ENCODE data around the gene SHROOM1. TPM values are rescaled to one million over a fixed set of nuclear protein-coding genes. Genes with fewer than 3 reads are reported as not detected.

SHROOM1 gene
- polyA plus RNA-seq, 12 donors: 1.4 to 5.4 (median 3.0) TPM; not detected in 1

DNA sequence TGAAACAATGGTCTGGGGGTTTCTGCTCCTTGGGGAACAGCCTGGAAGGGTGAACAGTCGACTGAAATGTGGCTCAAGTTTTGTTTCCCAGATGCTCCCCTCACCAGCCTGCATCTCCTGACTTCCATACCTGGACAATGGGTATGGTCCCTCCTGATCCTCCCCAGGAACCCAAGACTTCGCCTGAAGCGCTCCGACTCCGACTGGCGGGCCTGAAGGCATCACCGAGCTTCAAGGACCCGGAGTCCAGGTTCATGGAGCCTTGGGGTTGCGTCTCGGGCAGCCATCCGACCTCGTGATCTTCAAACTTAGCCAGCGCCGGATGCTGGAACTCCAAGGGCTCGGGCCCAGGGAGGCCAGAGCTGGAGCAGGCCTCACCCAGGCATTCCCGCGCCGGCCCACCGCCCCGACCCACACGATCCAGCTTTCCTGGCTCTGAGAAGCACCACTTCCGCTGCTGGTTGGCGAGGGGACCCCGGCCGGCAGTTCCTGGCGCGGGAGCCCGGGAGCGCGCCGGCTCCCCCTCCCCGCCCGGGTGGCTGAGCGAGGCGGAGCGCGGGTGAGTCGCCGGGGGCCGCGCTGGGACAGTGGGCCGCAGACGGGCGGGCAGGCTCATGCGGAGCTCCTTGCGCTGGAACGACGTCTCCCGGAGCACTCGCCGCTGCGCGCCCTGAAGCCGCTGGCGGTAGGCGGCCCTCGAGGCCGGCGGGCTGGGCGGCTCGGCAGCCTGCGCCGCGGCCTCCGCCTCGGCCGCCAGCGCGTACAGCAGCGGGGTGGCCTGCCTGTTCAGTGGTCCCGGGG is 5.2 kb downstream of the SHROOM1 start:
- DNase-seq: no peak

DNA sequence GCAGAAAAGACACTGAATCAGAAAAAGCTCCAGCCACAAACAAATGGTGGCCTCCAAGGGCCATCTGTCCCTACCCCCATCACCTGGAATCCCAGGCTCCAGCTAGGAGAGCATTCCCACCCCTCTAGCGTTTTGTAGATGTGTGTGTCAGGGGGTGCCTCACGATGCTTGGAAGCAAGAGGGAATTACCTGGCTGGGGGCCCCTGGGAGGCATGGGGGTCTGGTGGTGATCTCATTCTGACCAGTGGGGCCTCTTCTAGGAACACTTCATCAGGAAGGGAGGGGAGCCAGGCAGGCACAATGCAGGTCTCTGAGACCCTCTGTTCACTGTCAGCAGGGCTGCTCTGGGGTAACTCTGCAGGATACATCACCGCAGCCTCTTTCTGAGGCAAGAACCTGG is 6.0 kb downstream of the SHROOM1 start:
- no peak for DNase-seq

DNA sequence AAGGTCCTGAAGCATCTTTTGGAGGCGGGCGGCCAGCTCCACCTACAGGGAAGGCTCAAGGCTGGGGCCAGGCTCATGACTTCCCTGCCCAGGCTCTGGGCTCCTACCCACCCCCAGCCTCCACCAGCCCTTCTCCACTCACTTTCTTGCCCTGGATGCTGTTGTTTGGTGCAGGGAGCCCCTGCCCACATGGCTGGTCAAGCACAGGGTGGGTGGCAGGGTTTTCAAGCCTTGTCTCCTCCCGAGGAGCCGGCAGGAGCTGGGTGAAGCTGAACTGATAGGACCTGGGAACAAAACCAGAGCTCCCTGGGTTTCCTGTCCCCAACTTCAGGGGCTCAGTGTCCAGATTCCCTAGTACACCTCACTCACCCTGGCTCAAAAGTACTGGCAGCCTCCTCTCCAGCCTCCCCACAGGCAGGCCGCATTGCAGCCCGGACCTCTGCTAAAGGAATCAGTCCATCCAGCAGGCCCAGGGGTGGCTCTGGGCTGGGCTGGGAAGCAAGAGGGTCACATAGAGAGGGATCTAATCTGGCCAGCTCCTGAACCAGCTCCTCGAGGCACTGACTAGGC is 6.9 kb downstream of the SHROOM1 start:
- DNase-seq: no peak

DNA sequence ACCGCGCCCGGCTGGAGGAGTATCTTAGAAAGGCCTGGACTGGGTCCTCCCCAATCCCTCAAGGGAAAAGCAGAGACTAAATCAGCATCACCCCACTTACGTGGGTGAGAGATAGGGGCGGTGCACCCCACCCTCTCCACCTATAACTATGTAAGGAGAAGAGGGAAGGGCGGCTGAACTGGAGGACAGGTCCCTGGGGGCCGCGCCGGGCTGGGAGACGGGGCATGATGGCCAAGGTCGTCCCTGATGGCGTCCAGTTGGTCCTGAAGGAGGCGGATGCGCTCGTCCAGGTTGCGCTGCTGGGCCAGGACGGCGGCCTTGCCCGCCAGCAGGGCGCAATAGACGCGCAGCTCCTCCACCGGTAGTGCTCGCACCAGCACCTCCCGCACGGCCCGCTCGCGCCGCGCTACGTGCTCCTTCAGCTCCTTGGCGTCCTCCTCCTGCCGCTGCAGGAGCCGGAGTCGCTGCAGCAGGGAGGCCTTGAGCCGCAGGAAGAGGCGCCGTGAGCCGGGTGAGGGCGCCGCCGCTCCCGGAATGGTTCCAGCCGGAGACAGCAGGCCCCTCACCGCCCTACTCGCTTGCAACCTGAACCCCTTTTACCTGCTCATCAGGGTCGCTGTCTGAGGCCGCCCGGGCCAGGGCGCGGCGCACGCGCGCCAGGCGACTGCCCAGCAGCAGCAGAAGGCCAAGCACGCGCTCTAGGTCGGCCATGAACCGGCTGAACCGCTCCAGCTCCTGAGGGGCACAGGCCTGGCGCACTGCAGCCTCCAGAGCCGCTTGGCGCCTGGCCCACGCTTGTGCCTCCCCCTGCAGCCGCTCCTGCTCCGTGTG is 7.6 kb downstream of the SHROOM1 start:
- DNase-seq: peak; percentile 42

DNA sequence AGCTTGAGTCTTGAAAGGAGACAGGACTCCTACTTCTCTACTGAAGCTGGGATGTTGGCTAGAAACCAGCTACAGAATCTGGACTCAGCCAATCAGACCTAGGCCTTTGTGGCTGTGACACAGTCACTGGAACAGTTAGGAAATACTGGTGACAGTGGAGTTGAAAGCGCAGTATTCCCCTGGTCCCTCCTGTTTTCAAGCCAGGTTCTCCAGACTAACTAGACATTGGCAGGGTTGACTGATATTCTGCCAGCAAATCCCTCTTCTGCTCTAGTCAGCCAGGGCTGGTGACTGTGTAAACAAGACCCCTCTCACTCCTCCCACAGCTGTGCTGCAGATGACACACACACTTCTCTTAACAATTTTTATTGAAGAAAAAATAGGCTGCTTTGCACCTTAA is 8.7 kb downstream of the SHROOM1 start:
- no peak for DNase-seq

DNA sequence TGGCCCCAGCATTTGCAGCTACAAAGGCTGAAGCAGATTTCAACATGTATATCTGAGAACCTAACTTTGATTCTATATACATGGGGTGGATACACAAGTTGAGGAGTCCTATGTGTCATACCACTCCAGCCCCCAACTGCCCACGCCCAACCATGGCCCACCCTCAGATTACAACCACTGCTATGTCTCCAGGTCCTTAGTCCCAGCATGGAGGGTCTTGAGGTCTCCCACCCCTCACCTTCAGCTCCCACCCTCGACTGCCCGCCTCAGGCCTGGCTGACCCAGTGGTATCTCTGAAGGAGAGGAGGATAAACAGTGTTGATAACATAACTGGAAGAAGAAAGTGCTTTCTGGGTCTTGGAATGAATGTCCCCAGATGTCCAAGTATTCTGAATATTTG is 9.1 kb downstream of the SHROOM1 start:
- no peak for DNase-seq

DNA sequence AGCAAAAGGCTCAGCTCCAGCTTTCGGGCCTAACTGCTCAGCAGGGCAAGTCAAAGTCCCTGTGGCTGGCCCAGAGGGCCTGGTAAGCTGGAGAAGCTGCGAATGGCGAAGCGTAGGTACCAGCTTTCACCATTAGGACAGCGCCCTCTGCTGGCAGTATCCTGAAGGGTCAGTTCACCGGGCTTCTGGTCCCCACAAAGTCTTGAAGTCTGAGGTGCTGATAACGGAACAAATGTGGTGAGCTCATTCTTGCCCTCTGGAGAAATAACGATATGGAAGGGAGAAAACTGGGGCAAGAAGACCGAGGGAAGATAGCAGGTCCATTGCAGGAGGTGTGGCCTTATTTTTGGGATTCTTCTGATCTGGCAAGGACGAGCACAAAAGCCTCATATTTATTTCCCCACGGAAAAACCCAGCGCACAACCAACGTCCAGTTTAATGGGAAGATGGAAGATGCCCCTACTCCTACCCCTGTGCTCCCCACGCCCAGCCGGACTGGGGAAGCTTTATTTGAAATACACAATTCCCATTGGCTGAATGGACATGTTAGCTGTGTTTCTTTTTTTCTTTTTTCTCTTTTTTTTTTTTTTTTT is 10.2 kb downstream of the SHROOM1 start:
- peak; percentile 86 for DNase-seq

DNA sequence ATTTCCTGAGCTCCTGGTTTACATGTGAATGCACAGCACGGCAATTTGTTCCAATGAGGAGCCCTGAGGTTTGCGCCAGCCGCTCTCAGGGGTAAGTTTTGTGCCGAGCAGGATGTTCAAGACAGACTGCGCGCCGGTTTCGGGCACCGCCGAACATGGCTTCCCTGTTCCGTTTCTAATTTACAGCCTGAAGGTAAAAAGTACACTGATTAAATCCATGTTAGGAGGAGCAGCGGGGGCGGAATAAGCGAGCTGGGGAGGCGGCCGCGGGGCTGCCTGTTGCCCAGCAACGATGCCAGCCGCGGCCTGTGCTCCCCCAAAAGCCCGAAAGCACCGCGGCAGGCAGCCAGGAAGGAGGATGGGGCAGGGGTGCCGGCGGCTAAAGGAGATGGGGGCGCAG is 11.0 kb downstream of the SHROOM1 start:
- DNase-seq: no peak

DNA sequence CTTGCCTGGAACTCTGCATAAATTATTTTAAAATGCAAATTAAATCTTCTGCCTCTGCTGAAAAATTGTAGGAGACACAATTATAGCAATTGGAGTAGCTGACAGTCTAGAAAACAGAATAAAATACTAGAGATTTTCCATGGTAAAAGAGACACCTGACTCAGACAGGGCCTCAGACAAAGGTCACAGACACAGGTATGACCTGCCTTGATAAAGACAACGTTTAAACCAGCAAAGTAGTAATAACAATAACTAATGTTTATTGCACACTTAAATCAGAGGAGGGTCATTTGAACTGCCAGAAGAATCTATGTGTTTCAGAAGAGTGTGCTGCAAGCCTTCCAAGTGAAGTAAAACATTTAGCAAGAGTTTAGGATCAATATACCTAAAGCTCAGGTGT is 13.4 kb downstream of the SHROOM1 start:
- no peak for DNase-seq

DNA sequence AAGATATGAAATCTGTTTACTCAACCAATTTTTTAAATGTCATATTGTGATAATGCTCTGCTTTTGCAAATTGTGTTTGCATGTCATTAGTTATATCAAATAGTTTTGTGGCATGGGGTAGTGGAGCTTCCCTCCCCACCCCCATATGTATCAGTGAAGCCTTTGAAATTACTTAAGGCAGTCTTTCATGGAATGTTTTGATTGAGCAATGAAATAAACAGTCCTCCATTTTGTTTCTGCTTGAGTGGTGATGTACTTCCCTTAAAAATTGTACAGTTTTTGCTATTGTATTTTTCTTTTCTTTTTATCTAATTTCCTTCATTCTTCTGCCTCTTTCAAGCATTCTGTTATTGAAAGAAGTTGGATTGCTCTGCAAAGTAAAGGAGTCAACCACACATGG is 13.9 kb downstream of the SHROOM1 start:
- DNase-seq: no peak

DNA sequence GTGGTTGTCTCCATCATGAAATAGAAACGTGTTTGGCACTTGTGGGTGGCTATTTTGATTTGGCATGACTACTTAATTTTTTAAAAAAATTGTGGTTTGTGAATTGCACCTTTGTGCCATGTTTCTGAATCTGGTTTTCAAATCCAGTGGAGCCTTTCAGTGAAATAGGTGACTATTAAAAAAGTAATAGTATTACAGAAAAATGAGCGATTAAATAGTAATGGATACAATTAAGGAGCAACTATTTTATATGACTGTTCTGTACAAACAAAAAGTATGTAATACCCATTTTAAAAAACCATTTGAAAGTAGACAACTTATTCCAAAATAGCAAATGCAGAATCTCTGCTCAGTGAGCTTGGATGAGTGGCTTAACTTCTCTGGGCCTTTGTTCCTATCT is 14.4 kb downstream of the SHROOM1 start:
- no peak for DNase-seq

DNA sequence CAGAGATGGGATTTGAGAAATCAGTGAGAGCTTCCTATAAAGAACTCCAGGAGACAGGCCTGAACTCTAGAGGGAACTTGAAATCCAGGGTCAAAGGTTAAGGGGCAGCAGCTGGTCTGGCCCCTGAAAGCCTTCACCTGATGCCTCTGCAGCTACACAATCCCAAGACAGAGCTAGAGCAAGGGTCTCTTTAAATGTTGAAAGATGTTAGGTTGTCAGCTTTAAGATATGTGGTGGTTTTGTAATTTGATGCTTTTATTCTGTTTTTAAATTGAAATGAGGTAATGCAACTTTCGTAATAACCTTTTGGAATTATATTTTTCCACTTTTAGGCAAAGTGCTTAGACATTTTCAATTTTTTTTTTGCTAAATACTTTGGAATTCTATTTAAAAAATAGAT is 15.0 kb downstream of the SHROOM1 start:
- no peak for DNase-seq

DNA sequence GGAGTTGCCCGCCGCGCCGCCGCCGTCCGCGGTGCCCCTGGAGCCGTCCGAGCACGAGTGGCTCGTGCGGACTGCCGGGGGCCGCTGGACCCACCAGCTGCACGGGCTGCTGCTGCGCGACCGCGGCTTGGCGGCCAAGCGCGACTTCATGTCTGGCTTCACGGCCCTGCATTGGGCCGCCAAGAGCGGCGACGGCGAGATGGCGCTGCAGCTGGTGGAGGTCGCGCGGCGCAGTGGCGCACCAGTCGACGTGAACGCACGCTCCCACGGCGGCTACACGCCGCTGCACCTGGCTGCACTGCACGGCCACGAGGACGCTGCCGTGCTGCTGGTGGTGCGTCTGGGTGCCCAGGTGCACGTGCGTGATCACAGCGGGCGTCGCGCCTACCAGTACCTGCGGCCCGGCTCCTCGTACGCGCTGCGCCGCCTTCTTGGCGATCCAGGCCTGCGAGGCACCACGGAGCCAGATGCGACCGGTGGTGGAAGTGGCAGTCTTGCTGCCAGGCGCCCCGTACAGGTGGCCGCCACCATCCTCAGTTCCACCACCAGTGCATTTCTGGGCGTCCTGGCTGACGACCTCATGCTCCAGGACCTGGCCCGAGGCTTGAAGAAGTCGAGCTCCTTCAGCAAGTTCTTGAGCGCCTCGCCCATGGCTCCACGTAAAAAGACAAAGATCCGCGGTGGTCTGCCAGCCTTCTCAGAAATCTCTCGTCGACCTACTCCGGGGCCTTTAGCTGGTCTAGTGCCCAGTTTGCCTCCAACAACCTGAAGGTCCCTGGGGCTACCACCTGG is 15.7 kb downstream of the SHROOM1 start:
- DNase-seq: no peak

DNA sequence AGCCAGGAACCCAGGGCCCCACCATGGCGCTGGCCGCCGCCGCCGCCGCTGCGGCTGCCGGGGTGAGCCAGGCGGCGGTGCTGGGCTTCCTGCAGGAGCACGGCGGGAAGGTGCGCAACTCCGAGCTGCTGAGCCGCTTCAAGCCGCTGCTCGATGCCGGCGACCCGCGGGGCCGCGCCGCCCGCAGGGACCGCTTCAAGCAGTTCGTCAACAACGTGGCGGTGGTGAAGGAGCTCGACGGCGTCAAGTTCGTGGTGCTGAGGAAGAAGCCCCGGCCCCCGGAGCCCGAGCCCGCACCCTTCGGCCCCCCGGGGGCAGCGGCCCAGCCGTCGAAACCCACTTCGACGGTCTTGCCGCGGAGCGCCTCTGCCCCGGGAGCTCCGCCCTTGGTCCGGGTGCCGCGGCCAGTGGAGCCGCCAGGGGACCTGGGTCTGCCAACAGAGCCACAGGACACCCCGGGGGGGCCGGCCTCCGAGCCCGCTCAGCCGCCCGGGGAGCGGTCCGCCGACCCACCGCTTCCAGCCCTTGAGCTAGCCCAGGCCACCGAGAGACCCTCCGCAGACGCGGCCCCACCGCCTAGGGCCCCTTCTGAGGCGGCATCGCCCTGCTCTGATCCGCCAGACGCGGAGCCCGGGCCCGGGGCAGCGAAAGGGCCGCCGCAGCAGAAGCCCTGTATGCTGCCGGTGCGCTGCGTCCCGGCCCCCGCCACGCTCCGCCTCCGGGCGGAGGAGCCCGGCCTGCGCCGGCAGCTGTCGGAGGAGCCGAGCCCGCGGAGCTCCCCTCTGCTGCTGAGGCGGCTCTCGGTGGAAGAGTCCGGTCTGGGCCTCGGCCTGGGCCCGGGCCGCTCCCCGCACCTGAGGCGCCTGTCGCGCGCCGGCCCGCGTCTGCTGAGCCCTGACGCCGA is 16.6 kb downstream of the SHROOM1 start:
- DNase-seq: no peak

DNA sequence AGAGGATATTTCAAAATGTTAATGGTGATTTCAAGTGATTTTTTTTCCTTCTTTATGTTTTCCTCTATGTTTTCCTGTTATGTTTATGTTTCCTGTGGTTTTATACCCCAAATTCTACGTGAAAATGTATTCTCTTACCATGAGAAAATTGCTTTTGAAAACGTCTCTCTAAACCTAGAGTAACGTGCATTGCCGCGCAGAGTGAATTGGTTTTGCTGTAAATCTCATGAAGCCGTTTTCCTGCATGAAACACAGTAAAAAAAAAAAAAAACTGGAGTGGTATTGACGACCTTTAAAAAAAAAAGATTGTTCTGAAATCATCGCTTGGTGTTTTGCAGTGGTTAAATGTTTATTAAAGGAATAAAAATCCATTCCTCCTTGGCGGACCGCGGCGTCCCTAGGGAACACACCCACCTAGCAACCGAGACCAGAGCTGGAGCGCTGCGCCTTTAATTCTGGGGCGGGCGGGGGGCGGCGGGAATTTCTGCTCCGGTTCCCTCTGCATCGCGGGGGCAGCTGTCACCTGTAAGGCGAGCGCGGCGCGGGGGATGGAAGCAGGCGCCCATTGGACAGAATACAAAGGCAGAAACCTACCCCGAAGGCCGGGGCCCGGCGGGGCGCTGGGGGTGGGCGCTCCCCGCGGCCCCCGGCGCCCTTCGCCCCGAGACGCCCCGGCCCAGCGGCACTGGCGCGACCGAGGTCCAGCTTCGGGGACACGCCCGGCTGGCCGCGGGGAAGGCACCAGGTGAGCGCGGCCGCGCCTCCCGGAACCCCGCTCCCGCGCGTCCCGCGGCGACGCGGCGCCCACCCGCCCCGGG is 17.5 kb downstream of the SHROOM1 start, which contains the start of gene SOWAHA:
TSS of gene SOWAHA (plus strand) at position 522 of the 818 bp plus-strand sequence. CDS start 320 bp downstream, outside the sequence.
- DNase-seq: no peak

DNA sequence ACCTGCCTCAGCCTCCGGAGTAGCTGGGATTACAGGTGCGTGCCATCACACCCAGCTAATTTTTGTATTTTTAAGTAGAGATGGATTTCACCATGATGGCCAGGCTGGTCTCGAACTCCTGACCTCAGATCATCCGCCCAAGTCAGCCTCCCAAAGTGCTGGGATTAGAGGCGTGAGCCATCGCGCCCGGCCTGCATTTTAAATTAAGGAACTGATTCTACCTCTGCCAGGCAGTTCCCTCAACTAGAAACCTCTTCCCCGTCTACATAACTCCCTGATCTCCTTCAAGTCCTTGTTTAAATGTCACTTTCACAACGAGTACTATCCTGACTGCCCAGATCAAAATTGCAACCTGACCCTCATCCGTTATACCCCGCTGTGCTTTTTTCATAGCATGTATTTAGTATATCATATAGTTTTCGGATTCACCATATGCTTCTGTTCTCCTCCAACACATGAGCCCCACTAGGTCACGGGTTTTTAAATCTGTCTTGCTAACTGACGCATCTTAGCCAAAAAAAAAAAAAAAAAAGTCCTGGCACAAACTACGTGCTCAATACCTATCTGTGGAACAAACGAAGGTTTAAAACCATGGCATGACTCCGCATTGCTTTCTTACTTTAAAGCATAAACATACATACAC is 18.2 kb downstream of the SHROOM1 start:
- no peak for DNase-seq

DNA sequence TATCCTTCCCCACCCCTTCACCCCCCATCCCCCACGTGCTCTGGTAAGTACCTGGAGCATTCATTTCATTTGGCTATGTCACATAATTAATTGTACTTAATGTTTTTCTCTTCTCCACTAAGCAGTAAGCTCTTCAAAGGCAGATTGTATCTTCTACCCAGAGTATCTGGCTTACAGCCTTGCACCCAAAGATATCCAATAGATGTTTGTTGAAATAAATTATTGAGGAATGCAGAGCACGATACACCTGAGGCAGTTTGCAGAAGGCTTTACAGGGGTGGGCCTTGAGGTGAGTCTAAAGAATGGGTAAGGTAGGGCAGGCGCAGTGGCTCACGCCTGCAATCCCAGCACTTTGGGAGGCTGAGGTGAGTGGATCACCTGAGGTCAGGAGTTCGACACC is 19.8 kb downstream of the SHROOM1 start:
- DNase-seq: no peak

DNA sequence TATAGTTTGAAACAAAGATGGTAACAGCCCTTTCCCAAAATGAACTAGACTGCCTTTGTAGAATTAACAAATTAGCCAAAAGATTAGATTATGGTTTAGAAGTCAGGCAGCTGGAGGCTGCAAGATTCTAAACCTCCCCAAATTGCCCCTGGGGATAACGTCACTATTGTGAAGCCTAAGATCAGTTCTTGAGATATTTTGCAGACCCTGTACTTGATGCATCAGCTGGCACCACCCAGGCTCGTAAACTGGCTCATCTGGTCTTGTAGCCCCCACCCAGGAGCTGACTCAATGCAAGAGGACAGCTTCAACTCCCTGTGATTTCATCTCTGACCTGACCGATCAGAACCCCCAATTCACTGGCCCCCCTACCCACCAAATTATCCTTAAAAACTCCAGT is 21.6 kb downstream of the SHROOM1 start:
- DNase-seq: no peak

DNA sequence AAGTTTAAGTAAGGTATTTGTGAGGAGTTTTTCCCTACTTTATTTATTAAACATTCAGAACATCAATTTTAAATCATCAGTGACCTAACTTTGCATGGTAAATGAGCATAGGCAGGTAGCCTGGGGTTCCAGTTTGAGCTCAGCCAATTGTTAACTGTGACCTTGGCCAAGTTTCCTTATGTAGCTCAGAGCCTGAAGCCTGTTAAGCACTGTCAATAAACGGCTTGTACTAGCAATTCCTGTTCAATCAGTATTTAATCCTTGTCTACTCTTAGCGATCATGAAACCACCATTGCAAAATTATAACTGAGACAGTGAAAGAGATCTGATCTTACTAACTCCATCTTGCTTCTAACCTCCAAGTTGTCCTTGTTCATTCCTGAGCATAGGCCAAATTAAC is 22.0 kb downstream of the SHROOM1 start:
- no peak for DNase-seq
